Loucy (cell line): Measurements from ENCODE around the gene METTL13.

Experiments used
- H2AFZ ChIP-seq: fragments of 200-600 bp; sonication (generic); 2 replicates; pipeline ENCODE4 v1.6.0; 2016; ENCODE audit warnings: antibody characterized with exemption, mild to moderate bottlenecking, low read length, moderate library complexity
- H3F3A ChIP-seq: fragments of 200-600 bp; 2 replicates; pipeline ENCODE4 v1.6.0; 2016; ENCODE audit warnings: antibody characterized with exemption, low read depth, mild to moderate bottlenecking
- H3K27me3 ChIP-seq: fragments of 200-600 bp; sonication (generic); 2 replicates; pipeline ENCODE4 v1.6.1; 2014; ENCODE audit warnings: low read length, mild to moderate bottlenecking; ENCODE audit not compliant: insufficient read depth, poor library complexity, severe bottlenecking
- H3K36me3 ChIP-seq: fragments of 200-600 bp; sonication (generic); 2 replicates; pipeline ENCODE4 v1.6.1; 2016; ENCODE audit warnings: low read length; ENCODE audit not compliant: insufficient read depth
- H3K4me1 ChIP-seq: fragments of 200-600 bp; sonication (generic); 2 replicates; pipeline ENCODE4 v1.5.1; 2014; ENCODE audit warnings: low read length, mild to moderate bottlenecking; ENCODE audit not compliant: insufficient read depth, poor library complexity, severe bottlenecking
- H3K4me2 ChIP-seq: fragments of 200-600 bp; sonication (generic); 2 replicates; pipeline ENCODE4 v1.6.0; 2014; ENCODE audit warnings: antibody characterized with exemption, low read length, low read depth, mild to moderate bottlenecking; ENCODE audit not compliant: poor library complexity, severe bottlenecking
- H3K4me3 ChIP-seq: fragments of 200-600 bp; sonication (generic); 2 replicates; pipeline ENCODE4 v1.5.1; 2014; ENCODE audit warnings: low read length, mild to moderate bottlenecking, mixed read lengths; ENCODE audit not compliant: poor library complexity, severe bottlenecking
- H3K79me2 ChIP-seq: fragments of 200-600 bp; sonication (generic); 2 replicates; pipeline ENCODE4 v1.6.1; 2014; ENCODE audit warnings: low read length; ENCODE audit not compliant: insufficient read depth
- H3K9ac ChIP-seq: fragments of 200-600 bp; sonication (generic); 2 replicates; pipeline ENCODE4 v1.6.0; 2014; ENCODE audit warnings: mild to moderate bottlenecking, low read depth, low read length, moderate library complexity; ENCODE audit not compliant: poor library complexity, severe bottlenecking
- H3K9me2 ChIP-seq: fragments of 200-600 bp; sonication (generic); replicated peaks from 2 replicates; pipeline ENCODE4 v1.6.1; 2016; ENCODE audit warnings: low read depth, low read length, mixed read lengths
- H3K9me3 ChIP-seq: fragments of 200-600 bp; sonication (generic); 2 replicates; pipeline ENCODE4 v1.6.1; 2014; ENCODE audit warnings: mild to moderate bottlenecking, antibody characterized with exemption, low read length, low read depth; ENCODE audit not compliant: insufficient read depth
- H4K20me1 ChIP-seq: fragments of 200-600 bp; sonication (generic); 2 replicates; pipeline ENCODE4 v1.6.0; 2014; ENCODE audit warnings: antibody characterized with exemption, low read length, mild to moderate bottlenecking; ENCODE audit not compliant: insufficient read depth, poor library complexity, severe bottlenecking
- EZH2phosphoT487 ChIP-seq: fragments of 200-600 bp; IDR thresholded peaks from 2 replicates; pipeline ENCODE4 v1.6.1; 2018; ENCODE audit warnings: antibody characterized with exemption, mild to moderate bottlenecking, moderate library complexity, borderline replicate concordance
- TF ChIP-seq, protein P1 (sequence below): fragments of 200-600 bp; sonication (generic); conservative IDR thresholded peaks from 2 replicates; pipeline ENCODE4 v1.5.1; 2014; ENCODE audit warnings: mild to moderate bottlenecking, antibody characterized with exemption, low read length

Gene METTL13

DNA sequence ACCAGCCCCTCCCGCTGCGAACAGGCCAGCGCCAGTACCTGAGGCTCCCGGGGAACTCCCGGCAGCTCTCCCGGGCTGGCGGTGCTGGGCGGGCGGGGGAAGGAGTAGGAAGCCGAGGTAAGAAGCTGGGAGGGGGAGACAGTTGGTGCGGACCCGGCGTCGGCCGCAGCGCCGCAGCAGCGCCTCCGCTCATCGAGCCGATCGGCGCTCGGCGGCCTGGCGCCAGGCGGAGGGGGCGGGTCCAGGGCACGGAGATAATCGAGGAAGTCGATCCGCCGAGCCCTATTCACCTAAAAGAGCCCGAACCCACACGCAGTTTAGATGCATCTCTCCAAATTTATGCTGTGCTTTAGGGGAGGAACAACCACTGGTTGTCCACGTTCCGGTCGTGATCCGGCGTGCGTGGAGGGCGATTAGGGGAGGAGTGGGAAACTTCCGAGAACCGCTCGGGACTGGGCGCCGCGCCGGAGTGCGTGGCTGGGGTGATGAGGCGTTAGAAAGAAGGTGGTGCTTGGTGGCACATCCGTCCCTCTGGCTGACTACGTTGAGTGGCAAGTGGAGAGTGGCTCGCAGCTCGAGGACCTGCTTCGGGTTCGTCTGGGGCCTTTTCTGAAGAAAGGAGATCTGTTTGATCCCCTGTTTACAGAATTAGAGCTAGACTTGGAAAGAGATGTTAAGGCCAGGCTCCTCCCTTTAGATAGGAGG is 39.4 kb upstream of the METTL13 start, which contains the start of gene VAMP4:
Gene VAMP4, minus strand, starts transcription at position 194 of the 705 bp plus-strand sequence. CDS start 3,651 bp downstream, outside the sequence.
- Histone ChIP-seq H3K4me1 (peaks cover 35% of the 10 kb centered on the region), H3F3A (no peaks in the 10 kb centered on the region), H3K4me2 (peak within 1 kb of the TSS; percentile 97), H3K9me3 (no peaks in the 10 kb centered on the region), H3K9ac (peak within 1 kb of the TSS; percentile 96), H2AFZ (peak within 1 kb of the TSS; percentile 84), H3K36me3 (no peaks in the 10 kb centered on the region), H3K9me2 (no peaks in the 10 kb centered on the region), H3K4me3 (peak within 1 kb of the TSS; percentile 96), H3K27me3 (no peaks in the 10 kb centered on the region), H4K20me1 (peaks cover 3% of the 10 kb centered on the region), H3K79me2 (peaks cover 25% of the 10 kb centered on the region)
- TF ChIP-seq, protein P1, sequence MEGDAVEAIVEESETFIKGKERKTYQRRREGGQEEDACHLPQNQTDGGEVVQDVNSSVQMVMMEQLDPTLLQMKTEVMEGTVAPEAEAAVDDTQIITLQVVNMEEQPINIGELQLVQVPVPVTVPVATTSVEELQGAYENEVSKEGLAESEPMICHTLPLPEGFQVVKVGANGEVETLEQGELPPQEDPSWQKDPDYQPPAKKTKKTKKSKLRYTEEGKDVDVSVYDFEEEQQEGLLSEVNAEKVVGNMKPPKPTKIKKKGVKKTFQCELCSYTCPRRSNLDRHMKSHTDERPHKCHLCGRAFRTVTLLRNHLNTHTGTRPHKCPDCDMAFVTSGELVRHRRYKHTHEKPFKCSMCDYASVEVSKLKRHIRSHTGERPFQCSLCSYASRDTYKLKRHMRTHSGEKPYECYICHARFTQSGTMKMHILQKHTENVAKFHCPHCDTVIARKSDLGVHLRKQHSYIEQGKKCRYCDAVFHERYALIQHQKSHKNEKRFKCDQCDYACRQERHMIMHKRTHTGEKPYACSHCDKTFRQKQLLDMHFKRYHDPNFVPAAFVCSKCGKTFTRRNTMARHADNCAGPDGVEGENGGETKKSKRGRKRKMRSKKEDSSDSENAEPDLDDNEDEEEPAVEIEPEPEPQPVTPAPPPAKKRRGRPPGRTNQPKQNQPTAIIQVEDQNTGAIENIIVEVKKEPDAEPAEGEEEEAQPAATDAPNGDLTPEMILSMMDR: no peak

DNA sequence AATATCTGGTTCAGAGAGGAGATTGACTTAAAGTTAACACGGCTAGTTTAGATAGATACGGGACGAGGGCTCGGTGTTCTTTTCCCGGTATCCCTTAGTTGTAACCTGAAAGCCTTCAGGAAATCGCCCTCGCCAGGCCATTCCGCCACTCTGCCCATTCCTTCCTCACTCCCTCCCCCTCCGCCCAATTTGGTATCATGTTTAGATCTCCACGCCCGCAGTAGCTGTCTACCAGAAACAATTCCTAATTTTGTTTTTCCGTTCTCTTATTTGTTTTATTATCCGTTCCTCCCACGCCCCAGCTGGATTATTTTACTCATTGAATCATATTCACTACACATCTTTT is 38.9 kb upstream of the METTL13 start:
- Histone ChIP-seq H4K20me1 (peaks cover 3% of the 10 kb centered on the region), H3K79me2 (peaks cover 25% of the 10 kb centered on the region), H3K4me2 (peak overlapping the region; percentile 97), H3K9ac (peak overlapping the region; percentile 96), H3F3A (no peaks in the 10 kb centered on the region), H3K9me3 (no peaks in the 10 kb centered on the region), H3K4me3 (peak overlapping the region; percentile 96), H3K27me3 (no peaks in the 10 kb centered on the region), H3K9me2 (no peaks in the 10 kb centered on the region), H3K36me3 (no peaks in the 10 kb centered on the region), H2AFZ (peak overlapping the region; percentile 84), H3K4me1 (peaks cover 35% of the 10 kb centered on the region)
- TF ChIP-seq EZH2phosphoT487: no peak
- TF ChIP-seq, protein P1: no peak

DNA sequence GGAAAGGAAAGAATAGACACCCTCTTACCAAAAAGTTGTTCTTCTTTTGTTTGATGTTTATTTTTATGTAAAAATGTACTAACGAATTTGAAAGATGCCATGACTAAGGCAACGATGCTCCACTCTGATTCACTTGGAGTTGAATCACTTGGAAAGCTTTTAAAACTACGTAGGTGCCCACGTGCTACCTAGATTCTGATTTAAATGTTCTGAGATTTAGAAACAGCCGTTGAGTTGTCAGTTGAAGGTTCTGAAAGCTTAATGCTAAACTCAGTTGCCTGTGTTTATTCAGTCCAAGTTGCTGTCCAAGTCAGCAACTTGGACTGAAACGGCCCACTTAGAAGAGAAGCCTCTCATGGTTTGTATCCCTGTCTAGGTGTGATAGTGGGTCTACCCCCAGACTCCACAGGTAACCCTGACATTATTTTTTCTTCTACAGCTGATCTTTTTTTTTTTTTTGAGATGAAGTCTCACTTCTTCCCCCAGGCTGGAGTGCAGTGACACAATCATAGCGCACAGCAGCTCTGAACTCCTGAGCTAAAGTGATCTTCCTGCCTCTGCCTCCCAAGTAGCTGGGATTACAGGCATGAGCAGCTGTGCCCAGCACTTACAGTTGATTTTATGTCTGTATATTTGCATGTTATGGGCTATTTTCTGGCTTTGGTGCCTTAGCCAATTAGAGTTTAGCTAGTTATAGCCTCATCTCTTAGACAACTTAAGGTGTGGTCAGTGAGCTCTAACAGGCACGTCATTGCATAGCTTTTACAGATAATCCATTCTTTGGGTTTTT is 38.2 kb upstream of the METTL13 start:
- H3K27me3 ChIP-seq: no peaks in the 10 kb centered on the region
- peaks cover 35% of the 10 kb centered on the region for H3K4me1 ChIP-seq
- H3K36me3 ChIP-seq: no peaks in the 10 kb centered on the region
- peak overlapping the region; percentile 96 for H3K9ac ChIP-seq
- TF ChIP-seq, protein P1: no peak
- no peak for TF ChIP-seq EZH2phosphoT487
- peaks cover 25% of the 10 kb centered on the region for H3K79me2 ChIP-seq
- no peaks in the 10 kb centered on the region for H3F3A ChIP-seq
- no peaks in the 10 kb centered on the region for H3K9me2 ChIP-seq
- no peak overlapping the region for H2AFZ ChIP-seq
- H3K4me3 ChIP-seq: peak overlapping the region; percentile 96
- H3K4me2 ChIP-seq: peak overlapping the region; percentile 97
- H3K9me3 ChIP-seq: no peaks in the 10 kb centered on the region
- H4K20me1 ChIP-seq: peaks cover 3% of the 10 kb centered on the region
